Activated T-cell treated with anti-CD3 and anti-CD28 coated beads, Interleukin-2, amount 50 U/mL, for 4 hours (primary cell): ENCODE data around the gene PIEZO1. TPM values are rescaled to one million over a fixed set of nuclear protein-coding genes. Genes with fewer than 3 reads are reported as not detected.

Experiments
- ATAC-seq, 2 donors: fragments of 200-7000 bp; cut with Tn5 transposase; one replicate each; pipeline ENCODE4 v1.10.0; 2021
- DNase-seq: peaks from one replicate; pipeline ENCODE4 v3.0.0-alpha.2; 2020
- H3K27me3 Mint-ChIP-seq: one replicate; pipeline ENCODE4 v1.8.0; 2021; ENCODE audit warnings: low read depth, mixed read lengths
- H3K36me3 Mint-ChIP-seq: one replicate; pipeline ENCODE4 v1.8.0; 2022; ENCODE audit warnings: mixed read lengths; ENCODE audit not compliant: insufficient read depth
- H3K4me1 Mint-ChIP-seq: one replicate; pipeline ENCODE4 v1.8.0; 2021; ENCODE audit warnings: low read depth, mixed read lengths
- H3K4me3 Mint-ChIP-seq: one replicate; pipeline ENCODE4 v1.8.0; 2021; ENCODE audit warnings: mild to moderate bottlenecking, moderate library complexity, mixed read lengths
- H3K9me3 Mint-ChIP-seq: one replicate; pipeline ENCODE4 v1.8.0; 2021; ENCODE audit warnings: mixed read lengths
- total RNA-seq, 3 donors: library from RNA; stranded (reverse); gene quantifications; one replicate each; pipeline ENCODE4 v1.2.1, GENCODE V29; 2021

Gene PIEZO1
- total RNA-seq, 3 donors from 2014 or later: 116 to 171 (median 139) TPM

DNA sequence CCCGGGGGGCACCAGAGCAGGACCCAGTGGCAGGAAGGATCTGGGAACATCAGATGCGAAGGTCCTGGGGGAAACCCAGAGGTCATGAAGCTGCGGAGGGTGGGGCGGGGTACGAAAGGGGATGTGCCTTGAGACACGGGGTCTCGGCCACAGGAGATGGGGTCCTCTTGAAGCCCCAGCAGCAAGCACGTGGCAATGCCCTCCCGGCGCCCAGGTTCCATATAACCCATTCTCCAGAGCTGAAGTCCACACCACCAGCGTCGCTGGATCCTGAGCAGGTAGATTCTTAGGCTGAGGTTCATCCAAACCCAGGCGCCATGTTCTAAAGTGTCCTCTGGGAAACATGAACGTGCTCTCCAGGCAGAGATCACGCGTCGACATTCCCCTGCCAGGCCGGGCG, 20.9 kb downstream of the PIEZO1 start:
- ATAC-seq (no peak), DNase-seq (no peak)
- peaks cover 35% of the 10 kb centered on the region for H3K4me1 Mint-ChIP-seq
- H3K36me3 Mint-ChIP-seq: no peaks in the 10 kb centered on the region
- no peak overlapping the region for H3K4me3 Mint-ChIP-seq
- no peaks in the 10 kb centered on the region for H3K9me3 Mint-ChIP-seq
- no peaks in the 10 kb centered on the region for H3K27me3 Mint-ChIP-seq

DNA sequence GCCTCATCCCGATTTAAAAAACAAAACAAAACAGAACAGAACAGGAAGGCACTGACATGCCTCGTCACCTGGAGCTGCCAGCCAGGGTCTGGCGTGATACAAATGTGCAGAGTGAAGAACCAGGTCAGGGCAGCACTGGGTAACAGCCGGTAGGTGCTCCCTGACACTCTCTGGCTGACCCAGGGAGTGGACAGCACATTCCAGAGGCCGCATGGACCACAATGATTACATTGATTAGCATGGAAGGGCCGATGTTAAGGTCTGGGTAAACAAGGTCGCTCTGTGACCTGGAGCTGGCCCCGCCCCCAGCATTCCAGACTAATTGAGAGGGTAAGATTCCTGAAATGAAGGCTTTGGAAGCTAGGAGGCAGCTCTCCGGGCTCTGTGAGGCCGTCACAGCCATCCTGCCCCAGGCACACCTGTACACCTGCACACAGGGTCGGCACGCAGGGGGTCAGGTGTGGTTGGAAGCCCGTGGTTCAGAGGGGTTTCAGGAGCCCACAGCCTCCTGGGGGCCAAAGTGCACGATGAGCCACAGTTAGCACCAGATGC, 21.4 kb downstream of the PIEZO1 start:
- no peak for DNase-seq
- Mint-ChIP-seq H3K9me3 (no peaks in the 10 kb centered on the region), H3K4me3 (no peak overlapping the region), H3K27me3 (no peaks in the 10 kb centered on the region), H3K36me3 (no peaks in the 10 kb centered on the region), H3K4me1 (peaks cover 38% of the 10 kb centered on the region)
- ATAC-seq: no peak

- H3K9me3 Mint-ChIP-seq: no peaks in the 10 kb centered on the region
- peaks cover 42% of the 10 kb centered on the region for H3K4me1 Mint-ChIP-seq
- H3K36me3 Mint-ChIP-seq: no peaks in the 10 kb centered on the region
- ATAC-seq (no peak), DNase-seq (no peak)
- no peaks in the 10 kb centered on the region for H3K27me3 Mint-ChIP-seq
- H3K4me3 Mint-ChIP-seq: no peak overlapping the region
Observed at GRCh38 chr16:88762941-88763340, 22.1 kb downstream of the PIEZO1 start.

GRCh38 chr16:88762258-88762870, 22.7 kb downstream of the PIEZO1 start:
- no peak overlapping the region for H3K4me3 Mint-ChIP-seq
- no peaks in the 10 kb centered on the region for H3K27me3 Mint-ChIP-seq
- no peaks in the 10 kb centered on the region for H3K9me3 Mint-ChIP-seq
- no peak for DNase-seq
- no peak for ATAC-seq
- H3K4me1 Mint-ChIP-seq: peaks cover 38% of the 10 kb centered on the region
- no peaks in the 10 kb centered on the region for H3K36me3 Mint-ChIP-seq

GRCh38 chr16:88761830-88762229, 23.2 kb downstream of the PIEZO1 start:
- H3K4me3 Mint-ChIP-seq: no peak overlapping the region
- no peaks in the 10 kb centered on the region for H3K27me3 Mint-ChIP-seq
- H3K9me3 Mint-ChIP-seq: no peaks in the 10 kb centered on the region
- ATAC-seq (no peak), DNase-seq (no peak)
- H3K36me3 Mint-ChIP-seq: no peaks in the 10 kb centered on the region
- peaks cover 33% of the 10 kb centered on the region for H3K4me1 Mint-ChIP-seq

DNA sequence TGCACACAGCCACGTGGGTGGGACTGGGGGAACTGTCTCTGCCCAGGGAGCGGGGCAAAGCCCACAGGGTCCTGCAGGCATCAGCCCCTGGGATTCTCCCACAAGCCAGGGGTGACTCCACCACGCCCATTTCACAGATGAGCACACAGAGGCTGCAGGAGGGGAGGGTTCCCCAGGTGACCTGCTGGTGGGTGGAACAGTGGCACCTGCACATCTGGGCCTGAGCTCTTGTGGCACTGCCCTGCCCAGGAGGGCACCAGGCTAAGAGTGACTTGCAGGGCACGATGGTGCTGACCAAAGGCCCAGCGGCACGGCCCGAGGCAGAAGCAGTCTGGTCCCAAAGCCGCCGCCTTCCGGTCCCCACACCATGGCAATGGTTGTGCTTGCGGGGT, 23.9 kb downstream of the PIEZO1 start:
- ATAC-seq (no peak), DNase-seq (no peak)
- Mint-ChIP-seq H3K4me3 (no peak overlapping the region), H3K36me3 (no peaks in the 10 kb centered on the region), H3K27me3 (no peaks in the 10 kb centered on the region), H3K4me1 (peaks cover 31% of the 10 kb centered on the region), H3K9me3 (no peaks in the 10 kb centered on the region)

DNA sequence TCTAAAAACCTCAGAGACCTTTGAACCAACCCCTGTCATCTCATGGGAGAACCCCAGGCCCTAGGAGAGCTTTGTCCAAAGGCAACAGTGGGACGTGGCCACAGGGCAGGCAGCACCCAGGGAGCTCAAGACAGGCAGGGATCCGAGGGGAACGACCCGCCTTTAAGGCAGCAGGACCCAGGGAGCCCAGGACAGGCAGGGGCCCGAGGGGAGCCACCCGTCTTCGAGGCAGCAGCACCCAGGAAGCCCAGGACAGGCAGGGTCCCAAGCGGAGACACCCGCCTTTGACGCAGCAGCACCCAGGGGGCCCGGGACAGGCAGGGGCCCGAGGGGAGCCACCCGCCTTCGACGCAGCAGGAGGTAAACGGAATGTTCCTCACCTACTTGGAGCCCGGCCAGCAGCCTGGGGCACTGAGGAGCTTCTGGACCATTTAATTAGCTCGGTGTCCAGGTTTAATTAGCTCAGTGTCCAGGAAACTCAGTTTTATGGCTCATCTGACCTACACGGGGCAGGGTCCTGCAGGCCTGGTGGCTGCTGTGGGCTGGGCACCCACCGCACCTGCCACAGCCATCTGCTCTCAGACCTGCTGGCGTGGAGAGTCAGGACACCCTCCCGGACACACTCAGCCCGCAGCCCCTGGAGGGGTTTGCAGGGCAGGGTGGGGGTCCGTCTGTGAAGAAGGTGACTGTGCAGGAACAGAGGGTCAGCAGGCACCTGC, 24.4 kb downstream of the PIEZO1 start:
- Mint-ChIP-seq H3K4me1 (peaks cover 26% of the 10 kb centered on the region), H3K36me3 (no peaks in the 10 kb centered on the region), H3K9me3 (no peaks in the 10 kb centered on the region), H3K27me3 (no peaks in the 10 kb centered on the region), H3K4me3 (no peak overlapping the region)
- ATAC-seq: no peak
- DNase-seq: no peak

- H3K4me1 Mint-ChIP-seq: peaks cover 28% of the 10 kb centered on the region
- no peak overlapping the region for H3K4me3 Mint-ChIP-seq
- no peaks in the 10 kb centered on the region for H3K9me3 Mint-ChIP-seq
- no peak for ATAC-seq
- DNase-seq: no peak
- H3K27me3 Mint-ChIP-seq: no peaks in the 10 kb centered on the region
- H3K36me3 Mint-ChIP-seq: no peaks in the 10 kb centered on the region
Observed at GRCh38 chr16:88759976-88760350, 25.1 kb downstream of the PIEZO1 start.

DNA sequence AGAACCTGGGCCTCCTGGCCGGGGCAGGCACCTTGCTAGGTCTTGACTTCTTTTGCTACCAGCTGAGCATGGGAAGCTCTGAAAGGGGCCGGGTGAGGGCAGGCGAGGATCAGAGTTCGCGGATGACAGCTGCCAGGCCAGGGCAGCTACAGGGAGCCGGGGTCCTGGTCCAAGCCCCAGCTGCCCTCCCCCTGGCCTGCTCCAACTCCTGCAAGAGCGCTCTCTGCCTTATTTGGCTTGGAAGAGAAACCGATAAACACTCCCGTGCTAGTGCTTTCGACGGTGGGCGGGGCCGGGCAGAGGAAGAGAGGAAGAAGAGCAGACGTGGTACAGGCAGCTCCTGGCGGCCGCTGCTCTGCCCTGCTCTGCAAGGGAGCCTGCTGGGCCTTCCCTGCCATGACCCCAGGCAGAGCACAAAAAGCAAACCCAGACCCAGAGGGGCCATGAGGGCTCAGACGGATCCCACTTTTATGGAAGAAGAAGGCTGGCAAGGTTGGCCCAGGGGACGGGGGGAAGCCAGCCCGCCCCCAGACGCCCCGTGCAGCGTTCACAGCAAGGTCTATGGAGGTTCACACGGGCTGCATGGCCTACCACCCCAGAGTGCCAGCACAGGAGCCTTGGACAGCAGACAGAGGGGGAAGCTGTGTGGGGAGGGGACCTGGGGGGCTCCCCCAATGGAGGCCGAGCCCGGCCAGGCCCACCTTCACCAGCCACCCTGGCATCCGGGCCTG, 25.6 kb downstream of the PIEZO1 start:
- peak; percentile 63 to 81 for ATAC-seq
- H3K9me3 Mint-ChIP-seq: no peaks in the 10 kb centered on the region
- H3K4me1 Mint-ChIP-seq: peaks cover 28% of the 10 kb centered on the region
- peak overlapping the region; percentile 43 for H3K4me3 Mint-ChIP-seq
- H3K36me3 Mint-ChIP-seq: no peaks in the 10 kb centered on the region
- H3K27me3 Mint-ChIP-seq: no peaks in the 10 kb centered on the region
- DNase-seq: peak; percentile 38

- H3K27me3 Mint-ChIP-seq: no peaks in the 10 kb centered on the region
- ATAC-seq (no peak), DNase-seq (no peak)
- H3K9me3 Mint-ChIP-seq: no peaks in the 10 kb centered on the region
- peaks cover 28% of the 10 kb centered on the region for H3K4me1 Mint-ChIP-seq
- H3K4me3 Mint-ChIP-seq: no peak overlapping the region
- no peaks in the 10 kb centered on the region for H3K36me3 Mint-ChIP-seq
Observed at GRCh38 chr16:88758944-88759244, 26.1 kb downstream of the PIEZO1 start.

DNA sequence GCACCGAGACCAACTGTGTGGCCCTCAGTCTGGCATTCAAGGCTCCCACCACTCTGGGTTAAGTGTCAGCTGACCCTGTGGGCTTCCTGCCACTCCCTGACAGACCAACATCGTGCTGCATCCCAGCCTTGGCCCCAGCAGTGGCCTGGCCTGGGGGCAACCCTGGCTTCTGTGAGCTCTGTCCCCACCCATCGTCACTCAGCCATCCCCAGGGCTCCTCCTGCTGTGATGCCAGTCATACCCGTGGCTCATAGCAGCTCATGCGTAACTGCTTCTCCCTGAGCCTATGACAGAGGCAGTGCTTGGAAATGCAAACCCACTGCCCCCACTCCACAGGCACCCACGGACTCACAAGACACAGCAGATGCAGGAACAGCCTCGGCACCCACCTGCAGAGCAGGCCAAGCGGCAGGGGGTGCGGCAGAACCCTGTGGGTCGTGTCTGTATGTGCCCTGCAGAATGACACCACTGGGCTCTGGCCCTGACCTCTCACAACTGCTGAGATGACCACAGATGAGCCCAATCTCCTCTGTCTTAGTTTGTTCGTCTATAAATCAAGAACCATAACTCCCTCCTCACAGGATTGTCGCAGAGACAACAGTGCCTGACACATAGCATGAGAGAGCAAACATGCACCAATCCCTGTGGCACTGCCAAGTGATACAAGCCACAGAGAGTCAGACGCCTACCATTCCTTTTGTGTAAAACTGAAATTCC, 26.6 kb downstream of the PIEZO1 start:
- Mint-ChIP-seq H3K4me3 (no peak overlapping the region), H3K9me3 (no peaks in the 10 kb centered on the region), H3K27me3 (no peaks in the 10 kb centered on the region), H3K4me1 (peaks cover 29% of the 10 kb centered on the region), H3K36me3 (no peaks in the 10 kb centered on the region)
- ATAC-seq: no peak
- no peak for DNase-seq

GRCh38 chr16:88755745-88756443, 29.1 kb downstream of the PIEZO1 start:
- Mint-ChIP-seq H3K4me3 (no peak overlapping the region), H3K9me3 (no peaks in the 10 kb centered on the region), H3K27me3 (no peaks in the 10 kb centered on the region), H3K4me1 (peaks cover 30% of the 10 kb centered on the region), H3K36me3 (no peaks in the 10 kb centered on the region)
- DNase-seq: no peak
- ATAC-seq: no peak

GRCh38 chr16:88754912-88755744, 29.9 kb downstream of the PIEZO1 start:
- no peaks in the 10 kb centered on the region for H3K36me3 Mint-ChIP-seq
- no peak for DNase-seq
- peak; percentile 28 to 38 for ATAC-seq
- peaks cover 26% of the 10 kb centered on the region for H3K4me1 Mint-ChIP-seq
- no peaks in the 10 kb centered on the region for H3K27me3 Mint-ChIP-seq
- no peaks in the 10 kb centered on the region for H3K9me3 Mint-ChIP-seq
- no peak overlapping the region for H3K4me3 Mint-ChIP-seq
